B cell (primary cell): ENCODE results near the gene RASGRP4. TPM values are rescaled to one million over a fixed set of nuclear protein-coding genes. Genes with fewer than 3 reads are reported as not detected.
A peak's percentile ranks its signal among the peaks of the same experiment; 100 is the strongest.

Experiments used
- ATAC-seq: fragments of 200-7000 bp; cut with Tn5 transposase; one replicate; pipeline ENCODE4 v1.10.0; 2021; ENCODE audit warnings: low read depth, mild to moderate bottlenecking, moderate number of reproducible peaks, moderate library complexity
- CTCF ChIA-PET: fragments of 350-600 bp; sonication (Branson Sonifier 250); formaldehyde crosslinking; loops from one replicate; lab custom pipeline; 2021; ENCODE audit warnings: antibody characterized with exemption, inconsistent platforms; lab: Charles Lee
- POLR2A ChIA-PET: fragments of 350-600 bp; sonication (Branson Sonifier 250); formaldehyde crosslinking; loops from one replicate; lab custom pipeline; 2021; ENCODE audit warnings: antibody characterized with exemption; lab: Charles Lee
- DNase-seq: peaks from one replicate; pipeline ENCODE4 v3.0.0; 2013
- H2AFZ ChIP-seq: 2 replicates; pipeline ENCODE4 v1.6.1; 2012; ENCODE audit warnings: mild to moderate bottlenecking, low read depth, low read length; ENCODE audit not compliant: insufficient read depth, poor library complexity, severe bottlenecking
- H3K27ac ChIP-seq, 2 donors: 1 replicate in 1 of 2; 2 replicates in 1 of 2; pipeline ENCODE4 v1.5.1; 2012 to 2013; ENCODE audit warnings: low read length in 2 of 2, mild to moderate bottlenecking in 2 of 2, moderate library complexity in 1 of 2
- H3K27me3 ChIP-seq, 4 experiments: fragments of 200-600 bp in 1 of 4; sonication (generic) in 1 of 4; replicated peaks in 1 of 4; 1 replicate in 2 of 4; 2 replicates in 2 of 4; pipeline versions ENCODE4 v1.6.1 to v1.7.0; 2013 to 2016; ENCODE audit warnings: low read length in 3 of 4, mild to moderate bottlenecking in 2 of 4, mixed read lengths in 1 of 4, moderate library complexity in 1 of 4; ENCODE audit not compliant: insufficient read depth in 4 of 4, control insufficient read depth in 3 of 4; ENCODE audit errors: control extremely low read depth in 1 of 4
- H3K36me3 ChIP-seq, 2 experiments: replicated peaks in 1 of 2; 1 replicate in 1 of 2; 2 replicates in 1 of 2; pipeline versions ENCODE4 v1.6.1 to v1.7.1; 2013; ENCODE audit warnings: low read length in 1 of 2; ENCODE audit not compliant: insufficient read depth in 2 of 2, control insufficient read depth in 1 of 2; ENCODE audit errors: control extremely low read depth in 1 of 2, extremely low read depth in 1 of 2
- H3K4me1 ChIP-seq, 2 donors: fragments of 200-600 bp in 1 of 2; sonication (generic) in 1 of 2; 1 replicate in 1 of 2; 2 replicates in 1 of 2; pipeline versions ENCODE4 v1.5.1 to v1.6.1; 2013 to 2017; ENCODE audit warnings: low read length in 2 of 2; ENCODE audit not compliant: control insufficient read depth in 2 of 2, insufficient read depth in 2 of 2
- H3K4me2 ChIP-seq: replicated peaks from 2 replicates; pipeline ENCODE3; 2012; ENCODE audit warnings: mild to moderate bottlenecking, low read depth, low read length; ENCODE audit not compliant: poor library complexity, severe bottlenecking
- H3K4me3 ChIP-seq, 5 experiments: fragments of 200-600 bp in 1 of 5; sonication (generic) in 1 of 5; 1 replicate in 3 of 5; 2 replicates in 2 of 5; pipeline versions ENCODE4 v1.5.1 to v1.7.0; 2011 to 2016; ENCODE audit warnings: low read length in 4 of 5, mild to moderate bottlenecking in 4 of 5, low read depth in 2 of 5, control low read depth in 1 of 5, moderate library complexity in 1 of 5; ENCODE audit not compliant: insufficient read depth in 1 of 5; ENCODE audit errors: control extremely low read depth in 1 of 5, extremely low read depth in 1 of 5
- H3K79me2 ChIP-seq: fragments of 200-600 bp; sonication (generic); one replicate; pipeline ENCODE4 v1.6.0; 2016; ENCODE audit warnings: low read length; ENCODE audit not compliant: control insufficient read depth, insufficient read depth
- H3K9ac ChIP-seq: fragments of 200-600 bp; sonication (generic); 2 replicates; pipeline ENCODE4 v1.6.1; 2017; ENCODE audit warnings: mild to moderate bottlenecking, low read length, moderate library complexity
- H3K9me3 ChIP-seq, 3 donors: one replicate each; pipeline versions ENCODE4 v1.6.1 to v1.7.1; 2013; ENCODE audit warnings: low read length in 2 of 3; ENCODE audit not compliant: control insufficient read depth in 2 of 3, insufficient read depth in 1 of 3; ENCODE audit errors: control extremely low read depth in 1 of 3
- H4K20me1 ChIP-seq: 2 replicates; pipeline ENCODE4 v1.6.0; 2012; ENCODE audit warnings: mild to moderate bottlenecking, low read length; ENCODE audit not compliant: insufficient read depth, control insufficient read depth, poor library complexity, severe bottlenecking
- H3K27ac Mint-ChIP-seq: one replicate; pipeline ENCODE4 v1.8.0; 2021; ENCODE audit warnings: mixed read lengths
- H3K27me3 Mint-ChIP-seq: one replicate; pipeline ENCODE4 v1.8.0; 2021; ENCODE audit warnings: mixed read lengths
- H3K4me1 Mint-ChIP-seq: one replicate; pipeline ENCODE4 v1.8.0; 2021; ENCODE audit warnings: mixed read lengths
- H3K4me3 Mint-ChIP-seq: one replicate; pipeline ENCODE4 v1.8.0; 2021; ENCODE audit warnings: mixed read lengths
- H3K9me3 Mint-ChIP-seq: one replicate; pipeline ENCODE4 v1.8.0; 2022; ENCODE audit warnings: mixed read lengths; ENCODE audit not compliant: insufficient read depth
- EZH2 ChIP-seq: IDR thresholded peaks from 2 replicates; pipeline ENCODE4 v1.6.1; 2012; ENCODE audit warnings: borderline replicate concordance, low read depth, mild to moderate bottlenecking, moderate library complexity, low read length; ENCODE audit not compliant: insufficient read depth, poor library complexity, severe bottlenecking
- WGBS: methylation state at CpG from one replicate; pipeline ENCODE4 v1.1.5; 2013; ENCODE audit warnings: missing lambda C conversion rate; ENCODE audit not compliant: insufficient coverage; 5-methylcytosine and 5-hydroxymethylcytosine counted together
- intact Hi-C: fragments of 100-400 bp; cut with micrococcal nuclease; formaldehyde crosslinking; loops from one replicate; pipeline ENCODE4 v1.10.0; 2022
- polyA plus RNA-seq: library from polyadenylated mRNA; depleted of rRNA; stranded (reverse); fragments of >200 nt; gene quantifications from 2 replicates; pipeline ENCODE4 v1.2.3, GENCODE V29; 2012
- total RNA-seq, 2 donors: library from RNA; stranded (reverse); fragments of 120-200 nt in 1 of 2; gene quantifications; 1 replicate in 1 of 2; 2 replicates in 1 of 2; pipeline versions ENCODE4 v1.2.3 to v1.2.4, GENCODE V29; 2013 to 2022
- TF ChIP-seq, protein P1 (sequence below): fragments of 200-600 bp; IDR thresholded peaks from one replicate; pipeline ENCODE4 v1.8.0; 2022; ENCODE audit warnings: antibody characterized with exemption, mild to moderate bottlenecking

The RASGRP4 gene
- total and polyA plus RNA-seq, 2 donors (not counting 1 experiment from before 2014, with no cell fraction given), result 0.20 to 0.98 TPM

DNA sequence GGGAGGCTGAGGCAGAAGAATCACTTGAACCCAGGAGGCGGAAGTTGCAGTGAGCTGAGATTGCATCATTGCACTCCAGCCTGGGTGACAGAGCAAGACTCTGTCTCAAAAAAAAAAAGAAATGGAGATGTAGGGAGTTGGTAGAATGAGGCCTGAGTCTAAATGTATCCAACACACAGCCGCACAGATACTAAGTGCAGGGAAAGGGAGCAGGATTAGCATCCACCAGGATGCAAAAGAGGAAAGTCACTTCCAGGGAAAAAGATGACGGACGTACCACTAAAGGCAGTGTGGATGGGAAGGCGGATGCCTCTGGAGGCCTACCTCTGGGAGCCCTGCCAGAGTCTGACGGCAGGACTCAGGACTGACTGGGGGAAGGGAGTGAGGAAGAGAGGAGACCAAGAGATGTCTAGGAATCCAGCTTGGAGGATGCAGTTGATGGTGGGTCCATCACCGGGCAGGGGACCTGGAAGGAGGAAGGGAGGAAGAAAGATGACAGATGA is 16.3 kb downstream of the RASGRP4 start:
- no peaks in the 10 kb centered on the region for H3K79me2 ChIP-seq
- no peak for DNase-seq
- H3K9ac ChIP-seq, result no peak overlapping the region
- 93% methylated on average over 4 of the region's 7 CpGs for whole genome bisulfite sequencing
- Mint-ChIP-seq H3K9me3 (no peaks in the 10 kb centered on the region), H3K4me3 (no peak overlapping the region), H3K27me3 (no peaks in the 10 kb centered on the region), H3K4me1 (peaks cover 3% of the 10 kb centered on the region), H3K27ac (no peak overlapping the region)
- H3K9me3 ChIP-seq, result no peaks in the 10 kb centered on the region
- peaks cover 2 to 24% of the 10 kb centered on the region in 2 experiments for H3K36me3 ChIP-seq
- H4K20me1 ChIP-seq, result no peaks in the 10 kb centered on the region
- no peak for ATAC-seq
- intact Hi-C loops, result no loop called here
- ChIA-PET CTCF (no interaction called here), POLR2A (no interaction called here)
- H3K27me3 ChIP-seq, result no peaks in the 10 kb centered on the region
- H3K27ac ChIP-seq, result no peak overlapping the region
- no peak overlapping the region for H3K4me3 ChIP-seq
- TF ChIP-seq, protein P1, sequence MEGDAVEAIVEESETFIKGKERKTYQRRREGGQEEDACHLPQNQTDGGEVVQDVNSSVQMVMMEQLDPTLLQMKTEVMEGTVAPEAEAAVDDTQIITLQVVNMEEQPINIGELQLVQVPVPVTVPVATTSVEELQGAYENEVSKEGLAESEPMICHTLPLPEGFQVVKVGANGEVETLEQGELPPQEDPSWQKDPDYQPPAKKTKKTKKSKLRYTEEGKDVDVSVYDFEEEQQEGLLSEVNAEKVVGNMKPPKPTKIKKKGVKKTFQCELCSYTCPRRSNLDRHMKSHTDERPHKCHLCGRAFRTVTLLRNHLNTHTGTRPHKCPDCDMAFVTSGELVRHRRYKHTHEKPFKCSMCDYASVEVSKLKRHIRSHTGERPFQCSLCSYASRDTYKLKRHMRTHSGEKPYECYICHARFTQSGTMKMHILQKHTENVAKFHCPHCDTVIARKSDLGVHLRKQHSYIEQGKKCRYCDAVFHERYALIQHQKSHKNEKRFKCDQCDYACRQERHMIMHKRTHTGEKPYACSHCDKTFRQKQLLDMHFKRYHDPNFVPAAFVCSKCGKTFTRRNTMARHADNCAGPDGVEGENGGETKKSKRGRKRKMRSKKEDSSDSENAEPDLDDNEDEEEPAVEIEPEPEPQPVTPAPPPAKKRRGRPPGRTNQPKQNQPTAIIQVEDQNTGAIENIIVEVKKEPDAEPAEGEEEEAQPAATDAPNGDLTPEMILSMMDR, result no peak
- TF ChIP-seq EZH2, result no peak
- no peak overlapping the region for H3K4me2 ChIP-seq
- no peaks in the 10 kb centered on the region for H3K4me1 ChIP-seq
- H2AFZ ChIP-seq, result no peak overlapping the region

DNA sequence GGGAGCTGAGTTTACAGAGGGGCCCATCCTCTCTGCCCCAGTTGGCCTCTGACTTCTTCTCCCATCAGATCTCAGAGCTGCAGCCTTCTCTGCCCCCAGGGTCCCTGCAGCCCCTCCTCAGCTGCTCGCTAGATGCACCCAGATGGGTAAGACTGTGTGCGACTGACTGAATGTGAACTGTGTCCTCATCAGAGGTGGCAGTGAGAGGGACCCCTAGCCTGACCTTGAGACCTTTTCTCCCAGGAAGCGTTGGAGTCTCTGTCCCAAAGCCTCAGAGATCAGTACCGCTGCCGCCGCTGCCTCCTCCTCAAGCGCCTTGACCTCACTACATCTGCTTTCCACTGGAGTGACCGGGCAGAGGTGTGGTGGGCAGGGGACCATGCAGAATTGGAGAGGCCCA is 20.7 kb downstream of the RASGRP4 start:
- ChIA-PET CTCF (interaction anchor here (0.6 to 5.0 kb wide), 5 partner anchors 18 to 388 kb away, joined by 3 to 90 read pairs (median 3); partner anchors contain the start of genes GGN and PSMD8), POLR2A (no interaction called here)
- ATAC-seq (no peak), DNase-seq (no peak)
- intact Hi-C loops, result no loop called here
- Histone ChIP-seq H3K4me3 (no peak overlapping the region), H4K20me1 (no peaks in the 10 kb centered on the region), H3K27me3 (peaks cover 0 to 4% (median 0%) of the 10 kb centered on the region in 4 experiments), H2AFZ (no peak overlapping the region), H3K4me2 (no peak overlapping the region), H3K27ac (no peak overlapping the region), H3K9ac (no peak overlapping the region), H3K4me1 (peaks cover 5 to 14% of the 10 kb centered on the region in 2 donors), H3K9me3 (no peaks in the 10 kb centered on the region), H3K36me3 (peaks cover 2 to 24% of the 10 kb centered on the region in 2 experiments), H3K79me2 (peaks cover 11% of the 10 kb centered on the region)
- WGBS, result 98% methylated on average over 7 of the region's 8 CpGs
- H3K4me3 Mint-ChIP-seq, result peak overlapping the region; percentile 47
- TF ChIP-seq, protein P1, result no peak
- no peak for TF ChIP-seq EZH2
- H3K27ac Mint-ChIP-seq, result peak overlapping the region; percentile 15
- H3K27me3 Mint-ChIP-seq, result peaks cover 7% of the 10 kb centered on the region
- H3K4me1 Mint-ChIP-seq, result peaks cover 18% of the 10 kb centered on the region
- H3K9me3 Mint-ChIP-seq, result no peaks in the 10 kb centered on the region
